GM21529 (cell line): ENCODE measurements around the gene DRC7.

Experiments
- ATAC-seq: cut with Tn5 transposase; IDR thresholded peaks from one replicate; pipeline ENCODE4 v1.9.1; 2021; ENCODE audit not compliant: unreplicated experiment

The DRC7 gene

DNA sequence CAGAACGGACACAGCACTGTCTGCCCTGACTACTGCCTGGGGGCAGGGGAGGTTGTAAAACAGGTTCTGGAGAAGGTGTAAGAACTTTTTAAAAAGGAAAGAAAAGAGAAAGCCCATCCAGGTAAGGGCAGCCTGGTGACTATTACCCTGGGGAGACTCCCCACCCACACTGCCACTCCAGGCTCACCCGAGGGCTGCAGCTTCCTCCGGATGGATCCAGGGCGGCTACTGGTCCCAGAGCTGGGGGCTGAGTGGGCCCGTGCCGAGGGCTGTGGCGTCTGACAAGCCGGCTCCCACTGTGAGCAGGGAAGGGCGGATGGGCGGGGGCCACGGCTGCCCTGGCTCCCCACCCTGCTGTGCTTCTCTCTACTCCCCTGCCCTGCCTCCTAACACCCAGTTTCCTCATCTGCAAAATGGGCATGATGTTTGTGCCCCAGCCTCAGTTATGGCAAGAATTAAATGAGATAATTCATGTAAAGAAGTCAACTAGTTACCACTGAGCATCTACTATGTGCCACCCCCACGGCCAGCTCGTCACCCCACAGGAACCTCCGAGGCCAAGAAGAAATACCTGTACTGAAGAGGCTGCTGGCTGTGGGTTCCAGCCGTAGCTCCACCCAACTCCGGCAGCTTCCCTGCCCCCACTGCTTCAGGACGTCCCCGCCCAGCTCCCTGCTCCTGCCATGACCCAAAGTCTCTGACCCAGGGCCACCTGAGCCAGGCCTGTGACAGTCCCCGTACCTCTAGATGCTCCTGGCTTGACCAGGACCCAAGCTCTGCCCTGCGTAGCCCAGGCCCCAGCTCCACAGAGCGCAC lies 65.1 kb downstream of the DRC7 start:
- no peak for ATAC-seq

DNA sequence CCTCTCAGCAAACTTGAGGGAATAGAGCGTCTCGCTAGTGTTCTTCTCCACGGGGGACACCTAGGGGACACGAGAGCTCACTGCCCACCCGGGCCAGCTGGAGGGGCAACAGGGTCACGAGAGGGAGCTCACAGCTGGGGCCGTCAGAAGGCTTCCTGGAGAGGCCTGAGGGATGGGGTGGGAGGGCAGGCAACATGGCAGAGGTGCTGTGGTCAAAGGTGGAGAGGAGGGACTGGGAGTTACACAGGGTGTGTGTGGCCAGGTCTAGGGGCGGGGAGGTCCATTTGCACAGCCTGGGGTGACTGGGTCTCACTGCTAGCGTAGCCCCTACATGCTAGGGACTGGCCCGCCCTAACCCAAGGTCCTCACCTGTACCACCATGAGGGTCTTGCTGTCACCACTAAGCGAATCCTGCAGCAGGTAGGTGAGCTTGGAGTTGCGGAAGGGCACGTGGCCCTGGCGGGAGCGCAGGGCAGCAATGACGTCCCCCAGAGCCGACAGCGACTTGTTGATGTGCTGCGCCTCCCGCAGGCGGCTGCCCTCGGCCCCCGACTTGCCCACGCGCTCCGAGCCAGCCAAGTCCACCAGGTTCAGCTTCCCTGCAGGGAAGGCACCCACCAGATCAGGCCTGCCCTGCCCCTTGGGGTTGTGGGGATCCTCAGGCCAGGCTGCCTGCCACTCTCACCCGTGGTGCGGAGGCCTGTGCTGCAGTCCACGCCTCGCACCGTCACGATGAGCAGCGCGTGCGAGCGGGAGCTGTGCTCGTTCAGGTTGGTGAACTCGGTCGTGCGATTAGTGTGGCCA lies 66.0 kb downstream of the DRC7 start:
- no peak for ATAC-seq

DNA sequence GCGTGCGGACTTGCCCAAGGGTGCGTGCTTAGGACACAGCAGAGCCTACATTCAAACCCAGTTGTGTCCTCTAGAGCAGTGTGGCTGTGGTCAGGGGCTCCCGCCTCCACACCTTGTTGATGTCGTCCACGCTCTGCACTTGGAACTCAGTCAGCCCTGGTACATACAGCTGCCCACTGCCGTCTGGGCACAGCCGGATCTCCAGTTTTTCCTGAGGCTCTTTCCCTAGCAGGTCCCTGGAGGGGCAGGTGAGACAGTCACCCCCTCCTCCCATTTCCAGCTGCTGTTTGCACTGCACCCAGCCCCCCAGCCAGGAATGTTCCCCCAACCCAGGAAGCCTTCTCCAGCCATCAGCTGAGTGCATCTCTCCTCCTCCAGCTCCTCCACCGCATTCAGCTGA lies 66.7 kb downstream of the DRC7 start:
- ATAC-seq = no peak

DNA sequence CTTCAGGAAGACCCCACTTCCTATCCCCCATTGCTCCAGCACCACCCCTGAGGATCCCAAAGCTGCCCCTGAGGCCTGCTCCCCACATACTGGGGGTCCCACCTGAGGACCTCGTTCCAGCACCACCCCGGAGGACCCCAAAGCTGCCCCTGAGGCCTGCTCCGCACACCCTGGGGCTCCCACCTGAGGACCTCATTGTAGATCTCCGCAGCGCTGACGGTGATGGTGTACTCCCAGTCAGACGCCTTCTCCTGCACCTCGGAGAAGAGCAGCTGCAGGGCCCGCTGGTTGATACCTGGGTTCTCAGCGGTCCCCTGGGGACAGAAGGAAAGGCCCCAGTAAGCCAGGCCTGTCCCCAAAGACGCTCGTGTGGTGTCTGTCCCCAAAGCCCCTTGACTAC lies 67.4 kb downstream of the DRC7 start:
- ATAC-seq = no peak

DNA sequence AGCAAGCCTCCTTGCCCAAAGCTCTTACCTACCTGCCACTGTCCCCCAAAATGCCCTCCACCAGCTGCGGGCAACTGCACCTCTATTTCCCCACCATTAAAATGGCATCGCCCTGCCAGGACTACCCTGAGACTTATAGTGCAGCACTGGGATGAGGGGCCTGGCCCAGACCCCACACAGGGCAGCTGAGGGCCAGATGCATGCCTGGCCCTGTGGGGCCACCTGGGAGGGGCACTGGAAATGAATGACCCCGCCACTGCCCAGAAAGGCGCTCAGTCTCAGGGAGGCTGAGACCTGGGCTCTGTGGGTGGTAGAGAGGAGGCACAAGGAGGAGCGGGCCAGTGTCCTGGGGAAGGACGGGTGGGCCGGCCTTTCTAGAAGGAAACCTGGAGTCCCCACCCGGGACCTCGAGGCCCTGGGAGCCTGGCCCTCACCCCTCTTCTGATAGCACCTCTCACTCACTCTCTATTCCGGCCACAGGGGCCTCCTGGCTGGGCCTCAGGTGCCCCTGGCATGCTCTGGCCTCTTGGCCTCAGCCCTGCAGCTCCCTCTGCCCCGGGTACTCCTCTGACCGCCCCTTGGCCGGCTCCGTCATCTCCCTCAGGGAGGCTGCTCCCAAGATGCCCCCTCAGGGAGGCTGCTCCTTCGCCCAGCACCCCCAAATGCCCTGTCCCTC lies 67.9 kb downstream of the DRC7 start:
- ATAC-seq = no peak

DNA sequence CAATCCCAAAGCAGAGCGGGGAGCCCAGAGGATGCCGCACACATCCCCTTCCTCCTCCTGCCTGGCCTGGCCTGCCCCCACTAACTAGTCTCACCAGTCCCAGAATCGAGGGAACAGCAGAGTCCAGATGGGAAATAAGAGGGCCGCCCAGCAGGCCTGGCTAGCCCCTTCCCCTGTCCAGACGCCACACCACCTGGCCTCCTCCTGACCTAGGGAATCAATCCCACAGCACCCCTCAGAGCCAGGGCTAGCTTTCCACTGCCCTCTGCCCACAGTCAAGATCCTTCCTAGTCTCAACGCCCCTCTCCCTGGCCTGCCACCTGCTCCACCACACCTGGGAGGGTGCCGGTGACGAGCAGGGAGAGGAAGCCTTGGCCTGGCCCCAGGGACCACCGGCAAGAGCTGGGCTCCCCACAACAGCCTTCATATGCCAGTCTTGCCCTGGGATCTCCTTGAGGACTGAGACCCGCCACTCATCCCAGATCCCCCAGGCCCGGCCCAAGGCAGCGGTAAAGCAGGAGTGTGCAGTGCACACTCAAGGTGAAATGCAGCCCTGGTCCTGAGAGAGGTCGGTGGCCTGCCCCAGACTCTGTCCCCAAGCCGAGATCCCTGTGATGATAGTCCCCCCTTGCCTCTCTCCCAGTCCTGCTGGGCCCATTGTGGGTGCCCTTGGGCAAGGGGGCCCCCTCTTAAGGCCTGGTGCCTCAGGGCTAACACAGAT lies 68.8 kb downstream of the DRC7 start:
- ATAC-seq = no peak

DNA sequence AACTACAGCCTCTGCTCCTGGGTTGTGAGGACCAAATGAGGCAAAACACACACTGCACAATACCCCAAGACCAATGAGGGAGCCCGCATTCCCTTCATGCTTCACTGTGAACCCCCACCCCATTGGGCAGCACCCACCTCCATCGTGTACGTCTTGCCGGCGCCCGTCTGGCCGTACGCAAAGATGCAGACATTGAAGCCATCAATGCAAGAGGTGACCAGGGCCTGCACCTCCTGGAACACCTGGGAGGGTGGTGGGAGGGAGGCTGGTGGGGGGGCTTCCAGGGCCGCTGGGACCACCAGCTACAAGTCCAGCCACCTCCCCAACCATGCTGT lies 69.4 kb downstream of the DRC7 start:
- no peak for ATAC-seq

DNA sequence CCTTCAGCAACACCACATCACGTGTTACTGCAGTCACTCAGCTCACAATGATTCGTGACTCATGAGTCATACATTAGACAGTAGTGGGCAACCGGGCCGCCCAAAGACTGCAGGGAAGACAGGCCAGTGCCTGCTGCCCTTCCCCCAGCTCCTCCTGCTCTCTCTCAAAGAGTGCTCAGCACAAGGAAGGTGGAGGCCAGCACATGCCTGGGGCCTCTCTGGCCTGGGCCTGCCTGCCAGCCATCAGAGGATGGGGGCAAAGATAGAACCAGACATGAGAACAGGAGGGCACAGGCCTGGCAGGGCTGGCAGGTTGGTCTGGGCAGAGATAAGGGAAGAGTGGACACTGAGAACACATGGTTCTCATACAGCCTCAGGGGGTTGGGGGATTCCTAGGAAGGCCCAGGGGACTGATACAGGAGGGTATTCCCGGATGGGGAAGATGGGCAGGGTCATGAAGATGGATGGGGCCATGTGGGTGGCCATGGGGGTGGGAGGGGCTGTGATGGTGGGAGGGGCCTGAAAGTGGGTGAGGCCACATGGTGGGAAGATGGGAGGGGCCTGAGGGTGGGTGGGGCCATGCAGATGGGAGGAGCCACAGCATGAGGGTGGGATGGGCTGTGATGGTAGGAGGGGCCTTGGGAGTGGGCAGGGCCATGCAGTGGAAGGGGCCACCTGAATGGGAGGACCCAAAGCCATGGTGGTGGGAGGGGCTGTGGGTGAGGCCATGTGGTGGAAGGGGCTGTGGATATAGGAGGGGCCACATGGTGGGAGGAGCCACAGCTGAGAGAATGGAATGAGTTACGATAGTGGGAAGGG lies 69.9 kb downstream of the DRC7 start:
- no peak for ATAC-seq

DNA sequence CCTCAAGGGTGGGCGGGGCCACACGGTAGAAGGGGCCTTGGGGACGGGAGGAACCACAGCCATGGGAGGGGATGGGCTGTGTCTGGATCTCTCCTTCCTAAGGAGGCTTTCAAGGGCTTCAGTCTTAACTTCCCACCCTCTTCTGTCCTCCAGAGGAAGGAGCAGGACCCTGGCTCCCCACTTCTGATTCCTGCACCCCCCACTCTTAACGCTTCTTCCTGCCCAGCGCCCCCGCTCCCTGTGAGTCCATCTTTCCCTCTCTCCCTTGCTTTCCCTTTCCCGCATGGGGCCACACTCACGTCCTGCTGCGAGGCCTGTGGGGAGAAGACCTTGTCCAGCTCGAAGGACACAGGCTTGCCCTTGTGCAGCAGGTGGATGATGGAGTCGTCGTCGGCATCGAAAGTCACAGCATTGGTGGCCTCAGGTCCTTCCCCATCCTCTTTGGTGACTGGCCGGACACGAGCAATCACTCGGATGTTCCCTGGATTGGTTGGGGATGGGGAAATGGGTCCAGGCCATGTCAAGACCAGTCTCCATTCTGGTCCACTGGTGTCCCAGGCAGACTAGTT lies 70.6 kb downstream of the DRC7 start:
- no peak for ATAC-seq

DNA sequence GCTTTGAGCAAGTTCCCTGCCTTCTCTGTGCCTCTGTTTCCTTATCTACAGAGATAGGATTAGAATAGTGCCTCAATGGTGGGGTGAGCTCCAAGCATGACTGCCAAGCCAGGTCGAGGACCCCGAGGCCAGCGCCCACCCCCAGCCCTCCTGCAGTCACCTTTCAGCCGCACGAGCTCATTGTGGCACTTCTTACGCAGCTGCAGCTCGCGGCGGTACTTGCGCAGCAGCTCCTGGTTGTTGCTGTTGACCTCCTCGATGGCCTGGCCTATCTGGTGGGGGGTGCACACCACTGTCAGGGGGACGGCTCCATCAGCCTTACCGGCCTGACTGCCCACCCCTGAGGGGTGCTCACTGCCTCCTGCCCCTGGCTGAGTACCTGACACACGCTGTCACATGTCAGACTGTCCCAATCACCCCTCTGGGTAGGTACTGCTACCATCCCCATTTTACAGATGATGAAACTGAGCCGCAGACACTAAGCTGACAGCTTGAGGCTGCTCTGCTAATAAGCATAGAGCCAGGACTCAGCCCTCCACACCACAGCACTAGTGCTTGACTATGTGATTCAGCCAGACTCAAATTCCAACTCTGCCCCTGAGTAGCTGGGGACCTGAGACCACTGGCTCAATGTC lies 72.2 kb downstream of the DRC7 start:
- ATAC-seq = no peak

- no peak for ATAC-seq
These were observed 75.0 kb downstream of the DRC7 start for GRCh38 chr16:57769541-57770145.

GRCh38 chr16:57770361-57770760 lies 75.8 kb downstream of the DRC7 start:
- no peak for ATAC-seq

DNA sequence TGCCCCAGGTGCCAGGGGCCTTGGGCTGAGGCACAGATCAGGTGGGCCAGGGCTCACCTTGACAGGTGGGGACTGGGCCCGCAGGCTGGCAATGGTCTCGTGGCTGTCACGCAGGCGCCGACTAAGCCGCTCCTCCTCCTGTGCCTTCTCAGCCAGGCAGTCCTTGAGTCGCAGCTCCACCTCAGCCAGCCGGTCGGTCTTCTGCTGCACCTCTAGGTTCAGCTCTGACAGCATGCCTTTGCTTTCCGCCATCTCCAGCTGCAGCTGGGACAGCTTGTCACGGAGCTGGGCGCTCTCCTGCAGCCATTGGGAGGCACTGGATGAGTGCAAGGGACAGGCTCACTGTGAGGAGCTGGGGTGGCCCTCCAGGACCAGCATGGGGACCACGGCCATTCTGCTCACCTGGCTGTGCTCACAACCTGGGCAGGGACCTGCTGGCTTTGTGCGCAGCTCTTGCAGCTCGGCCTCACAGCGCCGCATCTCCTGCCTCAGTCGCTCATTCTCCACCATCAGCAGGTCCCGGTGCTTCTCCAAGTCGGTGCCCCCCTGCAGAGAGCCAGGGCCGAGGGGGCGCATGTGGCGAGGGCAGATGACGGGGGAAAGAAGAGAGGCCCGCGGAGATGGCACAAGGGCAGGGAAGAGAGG lies 76.7 kb downstream of the DRC7 start:
- no peak for ATAC-seq

DNA sequence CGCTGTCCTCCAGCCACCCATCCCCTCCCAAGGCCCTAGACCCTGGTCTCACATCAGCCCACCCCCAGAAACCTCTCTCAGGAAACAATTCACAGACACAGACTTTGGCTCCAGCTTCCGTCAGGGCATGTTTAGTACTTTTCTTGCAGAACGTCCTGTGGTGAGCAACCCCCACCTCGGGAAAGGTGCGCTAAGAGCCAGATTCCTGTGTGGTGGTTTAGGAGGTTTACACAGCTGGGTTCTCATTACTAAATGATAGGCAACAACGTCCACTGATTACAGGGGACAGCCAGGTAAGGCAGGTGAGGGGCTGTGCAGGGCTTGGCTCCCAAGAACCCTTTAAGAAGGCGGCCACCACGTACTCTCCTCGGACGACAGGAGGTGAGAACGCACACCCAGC lies 78.4 kb downstream of the DRC7 start:
- no peak for ATAC-seq

- ATAC-seq = no peak
These were observed 79.2 kb downstream of the DRC7 start for GRCh38 chr16:57773655-57774295.

DNA sequence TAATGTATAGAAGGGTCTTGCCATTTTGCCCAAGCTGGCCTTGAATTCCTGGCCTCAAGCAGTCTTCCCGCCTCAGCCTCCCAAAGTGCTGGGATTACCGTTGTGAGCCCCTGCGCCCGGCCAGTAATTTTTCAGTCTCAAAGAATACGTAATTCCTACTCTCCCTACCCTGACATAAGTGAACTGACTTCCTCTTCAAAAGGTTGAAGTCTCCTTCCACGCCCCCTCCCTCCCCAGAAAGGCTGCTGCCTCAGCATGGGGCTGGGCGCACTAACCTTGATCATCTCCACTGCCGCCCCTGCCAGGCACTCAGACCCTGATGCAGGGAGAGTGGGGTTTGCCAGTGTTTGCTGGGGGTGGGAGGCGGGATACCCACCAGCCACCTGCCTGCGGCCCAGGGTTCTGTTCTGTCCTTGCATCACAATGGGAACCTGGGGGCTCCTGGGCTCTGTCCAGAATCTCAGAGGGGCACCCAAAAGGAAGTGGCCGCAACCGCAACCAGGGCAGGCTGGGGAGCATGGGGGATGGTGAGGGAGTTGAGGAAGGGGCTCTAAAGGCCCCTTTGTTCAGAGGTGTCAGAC lies 80.2 kb downstream of the DRC7 start:
- ATAC-seq = no peak

DNA sequence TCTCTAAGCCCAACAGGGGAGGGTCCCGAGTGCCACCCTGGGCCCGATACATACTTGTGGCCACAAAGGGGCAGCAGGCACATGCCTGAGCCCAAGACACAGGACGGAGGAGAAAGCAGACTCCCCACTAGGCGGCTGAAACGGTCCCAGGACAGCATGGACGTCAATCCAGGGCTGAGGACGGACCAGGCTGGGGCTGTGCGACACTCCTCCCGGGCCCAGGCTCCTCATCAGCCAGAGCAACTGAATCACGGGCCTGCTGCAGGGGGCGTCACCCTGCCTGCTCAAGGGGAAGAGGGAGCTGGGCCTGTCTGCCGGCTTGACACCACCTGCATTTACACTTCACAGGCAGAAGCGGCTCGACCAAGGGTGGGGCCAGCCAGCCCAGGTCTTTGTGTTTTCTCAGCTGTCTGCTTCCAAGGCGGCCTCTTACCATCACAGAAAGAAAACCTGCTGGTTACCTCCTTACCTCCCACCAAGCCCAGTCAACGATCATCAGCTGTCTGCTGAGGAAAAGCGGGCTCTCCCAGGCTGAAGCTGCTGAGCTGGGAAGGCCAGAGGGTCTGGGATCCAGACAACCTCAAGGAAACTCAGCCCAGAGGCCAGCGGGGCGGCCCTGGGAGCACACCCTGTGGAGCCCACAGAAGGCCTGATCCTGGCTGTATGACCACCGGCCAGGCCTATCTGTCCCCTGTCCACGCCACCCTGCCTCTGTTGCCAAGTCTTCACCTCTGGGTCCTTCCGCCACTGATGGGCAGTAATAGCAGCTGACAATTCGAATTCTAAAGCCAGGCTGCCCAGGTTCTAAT lies 81.3 kb downstream of the DRC7 start:
- ATAC-seq = no peak
